HepG2 (cell line): ENCODE data around the gene TMEM95. TPM values are rescaled to one million over a fixed set of nuclear protein-coding genes. Genes with fewer than 3 reads are reported as not detected.
A peak's percentile ranks its signal among the peaks of the same experiment; 100 is the strongest.

ENCODE experiments used
- AGO2 ChIP-seq: fragments of 200-400 bp; formaldehyde crosslinking; optimal IDR thresholded peaks from 2 replicates; pipeline ENCODE3; 2017; ENCODE audit warnings: mild to moderate bottlenecking, low read depth, low read length, moderate library complexity
- BCL6 ChIP-seq: IDR thresholded peaks from 2 replicates; pipeline ENCODE4 v1.6.1; 2016; ENCODE audit warnings: missing genetic modification reagents, missing compliant biosample characterization
- E2F2 ChIP-seq: sonication (generic); formaldehyde crosslinking; IDR thresholded peaks from 2 replicates; pipeline ENCODE4 v1.4.0; 2020; ENCODE audit warnings: missing genetic modification reagents, borderline replicate concordance
- GLI4 ChIP-seq: sonication (generic); formaldehyde crosslinking; IDR thresholded peaks from 2 replicates; pipeline ENCODE4 v1.5.1; 2020; ENCODE audit warnings: missing genetic modification reagents, mild to moderate bottlenecking, moderate library complexity, borderline replicate concordance
- HINFP ChIP-seq: sonication (generic); formaldehyde crosslinking; IDR thresholded peaks from 2 replicates; pipeline ENCODE4 v1.4.0; 2020; ENCODE audit warnings: low read depth, mild to moderate bottlenecking, missing genetic modification reagents
- HNRNPK ChIP-seq: fragments of 200-400 bp; formaldehyde crosslinking; IDR thresholded peaks from 2 replicates; pipeline ENCODE4 v1.6.1; 2018; ENCODE audit warnings: low read length, low read depth, moderate library complexity, mild to moderate bottlenecking; ENCODE audit not compliant: poor library complexity, severe bottlenecking
- HOXA5 ChIP-seq: sonication (generic); formaldehyde crosslinking; IDR thresholded peaks from 2 replicates; pipeline ENCODE4 v1.4.0; 2020; ENCODE audit warnings: missing genetic modification reagents
- IKZF5 ChIP-seq: IDR thresholded peaks from 2 replicates; pipeline ENCODE4 v1.6.1; 2018; ENCODE audit warnings: missing genetic modification reagents, mild to moderate bottlenecking, missing compliant biosample characterization
- IRF9 ChIP-seq: sonication (generic); formaldehyde crosslinking; IDR thresholded peaks from 2 replicates; pipeline ENCODE4 v1.8.0; 2022; ENCODE audit warnings: missing genetic modification reagents, mild to moderate bottlenecking, borderline replicate concordance
- MXD4 ChIP-seq: IDR thresholded peaks from 2 replicates; pipeline ENCODE4 v1.6.1; 2016; ENCODE audit warnings: mild to moderate bottlenecking, missing biosample characterization, missing genetic modification reagents
- NR2F6 ChIP-seq, 2 experiments: IDR thresholded peaks; 2 replicates each; pipeline ENCODE4 v1.6.1; 2016; ENCODE audit warnings: antibody characterized with exemption in 1 of 2, mild to moderate bottlenecking in 1 of 2
- SMYD3 ChIP-seq: sonication (generic); formaldehyde crosslinking; IDR thresholded peaks from 2 replicates; pipeline ENCODE4 v1.8.1; 2023; ENCODE audit warnings: mild to moderate bottlenecking, missing genetic modification reagents
- TAF1 ChIP-seq: sonication (generic); formaldehyde crosslinking; IDR thresholded peaks from 2 replicates; pipeline ENCODE4 v1.4.0; 2020; ENCODE audit warnings: missing genetic modification reagents
- TRAFD1 ChIP-seq: sonication (generic); formaldehyde crosslinking; IDR thresholded peaks from 2 replicates; pipeline ENCODE4 v1.5.1; 2020; ENCODE audit warnings: missing genetic modification reagents, mild to moderate bottlenecking, borderline replicate concordance
- TRIM22 ChIP-seq: fragments of 450-650 bp; IDR thresholded peaks from 2 replicates; pipeline ENCODE4 v1.6.1; 2017
- ZFP36L2 ChIP-seq: sonication (generic); formaldehyde crosslinking; IDR thresholded peaks from 2 replicates; pipeline ENCODE4 v1.4.0; 2020; ENCODE audit warnings: missing genetic modification reagents
- ZGPAT ChIP-seq: IDR thresholded peaks from 2 replicates; pipeline ENCODE4 v1.6.1; 2016; ENCODE audit warnings: mild to moderate bottlenecking
- ZKSCAN1 ChIP-seq: fragments of 150-350 bp; IDR thresholded peaks from 2 replicates; pipeline ENCODE4 v1.6.1; 2014; ENCODE audit warnings: low read length
- ZMYM2 ChIP-seq: sonication (generic); formaldehyde crosslinking; IDR thresholded peaks from 2 replicates; pipeline ENCODE4 v1.8.0; 2022; ENCODE audit warnings: mild to moderate bottlenecking, missing genetic modification reagents
- ZNF619 ChIP-seq: sonication (generic); formaldehyde crosslinking; IDR thresholded peaks from 2 replicates; pipeline ENCODE4 v1.4.0; 2020; ENCODE audit warnings: mild to moderate bottlenecking, missing genetic modification reagents
- polyA plus RNA-seq, 8 experiments: library from polyadenylated mRNA; depleted of rRNA in 3 of 8; stranded (reverse) in 7 of 8; unstranded in 1 of 8; fragments of >200 nt; fragmentation: Illumina TruSeq in 4 of 8; extraction: Trizol in 4 of 8; gene quantifications; 2 replicates each; pipeline versions ENCODE4 v1.2.1 to v1.2.3, GENCODE V29; 2011 to 2016; ENCODE audit warnings: low read depth in 4 of 8, missing spikeins in 1 of 8, mixed read lengths in 1 of 8; ENCODE audit not compliant: insufficient read depth in 1 of 8
- total RNA-seq, 5 experiments: library from RNA; depleted of rRNA; stranded (reverse); fragments of >200 nt; fragmentation: Illumina TruSeq; extraction: Trizol; gene quantifications; 2 replicates each; pipeline ENCODE4 v1.2.3, GENCODE V29; 2016; ENCODE audit warnings: low read depth in 1 of 5

The TMEM95 gene
- total and polyA plus RNA-seq, 2 of the 13 experiments (the other 11 are each of a cell fraction or from before 2014, with no cell fraction given): not detected

GRCh38 chr17:7329374-7329996 is 25.5 kb upstream of the TMEM95 start (continued):
- TF ChIP-seq TAF1 (CRISPR knock-in tag): 0 out of 2 replicates have a peak, but pooled peaks have one; percentile 31
- no peak for TF ChIP-seq AGO2
- TF ChIP-seq ZNF619 (CRISPR knock-in tag): peak; percentile 78; the same call in 1 of the 2 replicates
- TF ChIP-seq ZFP36L2 (CRISPR knock-in tag): no peak
- peak; percentile 69 for TF ChIP-seq IKZF5 (CRISPR knock-in tag)
- TF ChIP-seq ZMYM2 (CRISPR knock-in tag): no peak
- TF ChIP-seq IRF9 (CRISPR knock-in tag): peak; percentile 36; the same call in 1 of the 2 replicates
- no peak; the same call in 1 of the 2 replicates for TF ChIP-seq TRAFD1 (CRISPR knock-in tag)
- TF ChIP-seq ZKSCAN1: no peak
- no peak for TF ChIP-seq BCL6 (CRISPR knock-in tag)
- TF ChIP-seq HINFP (CRISPR knock-in tag): peak; percentile 100
- peak; percentile 50; the same call in 1 of the 2 replicates for TF ChIP-seq HOXA5 (CRISPR knock-in tag)
- TF ChIP-seq TRIM22: no peak
- TF ChIP-seq HNRNPK: no peak
- peak; percentile 66; the same call in 1 of the 2 replicates for TF ChIP-seq ZGPAT (CRISPR knock-in tag)
- no peak for TF ChIP-seq SMYD3 (CRISPR knock-in tag)
- TF ChIP-seq MXD4 (CRISPR knock-in tag): peak; percentile 85
- no peak for TF ChIP-seq E2F2
- no peak for TF ChIP-seq NR2F6 (IDR thresholded peaks at IDR 0.05)
- TF ChIP-seq NR2F6 (CRISPR knock-in tag; IDR thresholded peaks at IDR 0.05): no peak; the same call in 1 of the 2 replicates
- TF ChIP-seq GLI4 (CRISPR knock-in tag): no peak
